AG10803 (cell line): ENCODE measurements around the gene RPL15.

Experiments used
- DNase-seq: peaks from one replicate; pipeline ENCODE4 v3.0.0; 2010; ENCODE audit warnings: low read depth
- H3K4me3 ChIP-seq: 2 replicates; pipeline ENCODE4 v1.5.1; 2011; ENCODE audit warnings: mild to moderate bottlenecking, low read length, control low read depth
- TF ChIP-seq, protein P1 (sequence below): conservative IDR thresholded peaks from 2 replicates; pipeline ENCODE4 v1.5.1; 2011; ENCODE audit warnings: mild to moderate bottlenecking, low read length, control low read depth, inconsistent platforms

The RPL15 gene

DNA sequence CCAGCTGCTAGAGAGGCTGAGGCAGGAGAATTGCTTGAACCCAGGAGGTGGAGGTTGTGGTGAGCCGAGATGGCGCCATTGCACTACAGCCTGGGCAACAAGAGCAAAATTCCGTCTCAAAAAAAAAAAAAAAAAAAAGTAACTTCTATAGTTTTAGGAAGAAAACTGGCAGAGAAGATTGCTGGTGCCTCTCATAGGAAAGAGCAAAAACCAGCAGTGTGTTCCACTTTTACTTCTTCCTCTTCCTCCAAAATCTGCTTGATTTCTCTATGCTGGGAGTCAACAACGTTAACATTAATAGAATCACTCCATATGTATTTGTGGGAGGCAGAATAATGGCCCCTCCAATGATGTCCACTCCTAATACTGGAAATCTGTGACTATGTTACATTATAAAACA lies 15.6 kb downstream of the RPL15 start:
- no peak for DNase-seq

DNA sequence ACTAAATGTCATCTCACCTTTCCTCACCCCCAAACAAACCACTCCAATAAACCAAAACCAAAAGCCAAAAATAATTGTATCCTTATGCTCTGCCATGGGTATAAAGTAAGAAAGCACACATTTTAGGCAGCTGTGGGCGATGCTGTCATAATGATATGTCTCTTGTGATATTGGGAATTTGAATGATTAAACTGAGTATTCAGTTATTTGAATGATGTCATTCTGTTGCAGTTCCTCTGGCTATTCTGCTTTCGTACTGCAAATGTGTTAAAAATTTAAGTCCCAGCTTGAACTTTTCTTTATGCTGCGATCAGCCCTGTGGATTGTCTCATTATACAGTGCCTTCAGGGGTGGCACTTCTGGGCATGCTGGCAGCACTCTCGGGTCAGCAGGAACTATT lies 17.3 kb downstream of the RPL15 start:
- no peak for DNase-seq
- TF ChIP-seq, protein P1, sequence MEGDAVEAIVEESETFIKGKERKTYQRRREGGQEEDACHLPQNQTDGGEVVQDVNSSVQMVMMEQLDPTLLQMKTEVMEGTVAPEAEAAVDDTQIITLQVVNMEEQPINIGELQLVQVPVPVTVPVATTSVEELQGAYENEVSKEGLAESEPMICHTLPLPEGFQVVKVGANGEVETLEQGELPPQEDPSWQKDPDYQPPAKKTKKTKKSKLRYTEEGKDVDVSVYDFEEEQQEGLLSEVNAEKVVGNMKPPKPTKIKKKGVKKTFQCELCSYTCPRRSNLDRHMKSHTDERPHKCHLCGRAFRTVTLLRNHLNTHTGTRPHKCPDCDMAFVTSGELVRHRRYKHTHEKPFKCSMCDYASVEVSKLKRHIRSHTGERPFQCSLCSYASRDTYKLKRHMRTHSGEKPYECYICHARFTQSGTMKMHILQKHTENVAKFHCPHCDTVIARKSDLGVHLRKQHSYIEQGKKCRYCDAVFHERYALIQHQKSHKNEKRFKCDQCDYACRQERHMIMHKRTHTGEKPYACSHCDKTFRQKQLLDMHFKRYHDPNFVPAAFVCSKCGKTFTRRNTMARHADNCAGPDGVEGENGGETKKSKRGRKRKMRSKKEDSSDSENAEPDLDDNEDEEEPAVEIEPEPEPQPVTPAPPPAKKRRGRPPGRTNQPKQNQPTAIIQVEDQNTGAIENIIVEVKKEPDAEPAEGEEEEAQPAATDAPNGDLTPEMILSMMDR = no peak
- no peak overlapping the region for H3K4me3 ChIP-seq

More for the DNA sequence above, 15.6 kb downstream of the RPL15 start:
- no peak overlapping the region for H3K4me3 ChIP-seq
- TF ChIP-seq, protein P1 = no peak

DNA sequence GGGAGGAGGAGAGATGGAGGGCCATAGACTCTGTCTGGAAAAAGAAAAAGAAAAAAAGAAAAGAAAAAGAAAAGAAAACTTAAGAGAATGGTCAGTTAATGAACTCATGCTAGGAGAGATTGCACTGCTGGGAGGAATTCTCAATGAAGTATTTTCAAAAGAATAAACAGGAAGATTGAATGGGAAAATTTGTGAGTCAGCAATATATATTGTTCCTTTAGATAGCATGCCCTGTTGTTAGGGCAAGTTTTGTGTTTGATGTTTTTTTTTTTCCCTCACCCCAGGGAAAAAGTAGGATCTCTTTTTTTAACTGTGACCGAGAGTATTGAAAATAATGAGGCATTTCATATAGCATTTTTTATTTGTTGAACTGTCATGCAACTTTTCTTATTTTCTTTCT lies 20.4 kb downstream of the RPL15 start:
- TF ChIP-seq, protein P1 = no peak
- DNase-seq = no peak
- H3K4me3 ChIP-seq = no peak overlapping the region

DNA sequence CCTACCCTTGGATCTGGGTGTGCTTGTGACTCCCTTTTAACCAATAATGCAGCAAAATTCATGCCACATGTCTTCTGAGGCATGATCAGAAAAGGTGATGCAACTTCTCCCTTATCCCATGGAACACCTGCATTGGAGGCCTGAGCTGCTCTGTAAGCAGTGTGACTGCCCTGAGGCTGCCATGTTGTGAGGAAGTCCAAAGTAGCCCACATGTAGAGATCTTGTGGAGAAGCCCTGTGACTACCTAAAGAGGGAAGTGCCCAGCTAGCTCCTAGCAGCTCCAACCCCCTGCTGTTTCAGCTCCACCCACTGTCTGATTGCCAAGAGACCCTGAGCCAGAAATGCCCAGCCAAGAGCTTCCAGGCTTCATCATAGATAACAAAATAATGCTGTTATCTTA lies 21.8 kb downstream of the RPL15 start:
- no peak overlapping the region for H3K4me3 ChIP-seq
- no peak for DNase-seq
- TF ChIP-seq, protein P1 = no peak

DNA sequence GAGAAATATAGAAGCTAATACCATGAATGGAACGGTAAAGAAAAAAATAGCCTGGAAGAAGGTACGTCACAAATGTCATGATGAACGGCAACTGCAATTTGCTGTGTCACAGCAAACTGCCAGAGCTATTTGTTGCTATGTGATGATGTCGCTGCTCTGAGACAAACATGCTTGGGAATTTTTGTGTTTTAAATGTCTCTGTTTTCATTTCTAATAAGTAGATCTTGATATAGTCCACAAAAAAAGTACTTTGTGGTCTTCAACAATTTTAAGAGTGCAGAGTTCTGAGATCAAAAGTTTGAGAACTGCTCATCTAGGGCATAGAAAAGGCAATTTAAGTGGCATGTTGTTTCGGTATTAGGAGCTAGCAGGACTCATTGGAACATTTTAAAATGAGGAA lies 23.8 kb downstream of the RPL15 start:
- no peak for DNase-seq
- TF ChIP-seq, protein P1 = no peak

DNA sequence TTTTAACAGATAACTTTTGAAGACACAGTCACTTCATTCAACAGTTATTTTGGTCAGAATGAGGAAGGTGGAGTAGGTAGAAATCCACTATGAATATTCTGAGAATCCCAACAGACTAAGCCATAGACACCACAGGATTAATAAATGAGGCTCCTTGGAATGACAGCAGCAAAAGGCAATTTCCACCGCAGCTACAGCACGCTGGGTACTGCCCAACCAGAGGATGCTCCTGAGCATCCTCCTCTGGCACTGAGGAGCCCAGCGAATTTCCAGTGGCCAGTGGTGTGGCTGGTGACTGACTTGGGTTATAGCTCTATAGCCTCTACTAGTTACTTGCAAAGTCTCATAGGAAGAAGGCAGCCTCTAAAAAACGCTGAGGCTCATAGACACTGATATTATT lies 24.5 kb downstream of the RPL15 start:
- no peak overlapping the region for H3K4me3 ChIP-seq
- no peak for DNase-seq
- TF ChIP-seq, protein P1 = no peak

More for the DNA sequence above, 23.8 kb downstream of the RPL15 start:
- no peak overlapping the region for H3K4me3 ChIP-seq

DNA sequence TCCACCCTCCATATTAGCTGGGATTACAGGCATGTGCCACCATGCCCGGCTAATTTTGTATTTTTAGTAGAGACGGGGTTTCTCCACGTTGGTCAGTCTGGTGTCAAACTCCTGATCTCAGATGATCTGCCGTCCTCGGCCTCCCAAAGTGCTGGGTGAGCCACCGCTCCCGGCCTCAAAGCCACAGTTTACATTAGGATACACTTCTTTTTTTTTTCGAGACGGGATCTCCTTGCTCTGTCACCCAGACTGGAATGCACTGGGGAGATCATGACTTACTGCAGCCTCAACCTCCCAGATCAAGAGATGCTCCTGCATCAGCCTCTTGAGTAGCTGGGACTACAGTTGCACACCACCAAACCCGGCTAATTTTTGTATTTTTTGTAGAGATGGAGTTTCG lies 25.6 kb downstream of the RPL15 start:
- no peak for DNase-seq
- no peak overlapping the region for H3K4me3 ChIP-seq
- TF ChIP-seq, protein P1 = no peak
